Fibroblast of skin of abdomen (primary cell): Measurements from ENCODE around the gene TMC5.

Experiments
- DNase-seq: peaks from one replicate; pipeline ENCODE4 v3.0.0-alpha.2; 2013

Gene TMC5

GRCh38 chr16:19548144-19548543 is 130.5 kb downstream of the TMC5 start:
- no peak for DNase-seq
